ES-I3 (cell line): ENCODE measurements around the gene IPO4.
A peak's percentile ranks its signal among the peaks of the same experiment; 100 is the strongest.

Experiments
- H3K36me3 ChIP-seq: 2 replicates; pipeline ENCODE4 v1.6.1; 2013; ENCODE audit warnings: mild to moderate bottlenecking, low read length, control low read depth, moderate library complexity; ENCODE audit not compliant: insufficient read depth
- H3K4me1 ChIP-seq: 2 replicates; pipeline ENCODE4 v1.6.1; 2013; ENCODE audit warnings: mild to moderate bottlenecking, control low read depth, low read length; ENCODE audit not compliant: insufficient read depth
- H3K9ac ChIP-seq: 2 replicates; pipeline ENCODE4 v1.6.1; 2013; ENCODE audit warnings: low read depth, mild to moderate bottlenecking, low read length, moderate library complexity
- H3K9me3 ChIP-seq: 2 replicates; pipeline ENCODE4 v1.6.1; 2013; ENCODE audit warnings: mild to moderate bottlenecking, low read length, moderate library complexity; ENCODE audit not compliant: control insufficient read depth, insufficient read depth

Gene IPO4

GRCh38 chr14:24135834-24136683, 52.6 kb downstream of the IPO4 start, which contains the start of gene PSME1:
TSS of gene PSME1 (plus strand) at chr14:24136194. CDS start at chr14:24136263, 69 bp downstream.
- Histone ChIP-seq H3K9ac (peak within 1 kb of the TSS; percentile 88), H3K9me3 (no peaks in the 10 kb centered on the region), H3K4me1 (no peaks in the 10 kb centered on the region; the same call in 1 of the 2 replicates), H3K36me3 (no peaks in the 10 kb centered on the region)

DNA sequence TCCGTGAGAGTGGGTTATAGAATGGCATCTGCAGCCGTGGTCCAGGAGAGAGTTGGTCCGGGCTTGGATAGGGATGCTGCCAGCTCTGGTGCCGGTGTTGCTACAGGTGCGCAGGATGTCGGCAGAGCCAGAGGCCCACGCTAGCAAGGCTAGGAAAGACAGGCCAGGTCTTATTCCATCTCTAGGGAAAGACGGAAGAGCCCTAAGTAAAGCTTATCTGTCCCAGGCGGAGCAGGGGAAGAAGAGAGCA, 53.1 kb downstream of the IPO4 start:
- Histone ChIP-seq H3K9ac (peak overlapping the region; percentile 88; the same call in 1 of the 2 replicates), H3K36me3 (no peaks in the 10 kb centered on the region), H3K4me1 (no peaks in the 10 kb centered on the region; the same call in 1 of the 2 replicates), H3K9me3 (no peaks in the 10 kb centered on the region)

DNA sequence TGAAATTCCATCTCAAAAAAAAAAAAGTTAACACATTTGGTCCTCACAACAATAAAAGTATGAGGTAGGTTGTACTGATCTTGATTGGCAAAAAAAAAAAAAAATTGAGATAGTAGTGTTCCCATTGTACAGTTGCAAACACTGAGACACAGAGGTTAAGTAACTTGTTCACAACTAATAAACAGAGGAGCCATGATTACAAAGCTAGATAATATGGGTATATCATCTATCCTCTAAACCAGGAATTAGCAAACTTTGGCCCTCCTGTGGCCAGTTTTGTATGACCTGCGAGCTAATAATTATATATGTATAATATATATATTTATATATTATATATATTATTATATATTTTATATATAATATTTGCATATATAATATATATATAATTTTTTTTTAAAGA, 54.9 kb downstream of the IPO4 start:
- H3K4me1 ChIP-seq: no peaks in the 10 kb centered on the region; the same call in 1 of the 2 replicates

GRCh38 chr14:24132976-24133375, 55.6 kb downstream of the IPO4 start:
- Histone ChIP-seq H3K4me1 (no peaks in the 10 kb centered on the region; the same call in 1 of the 2 replicates), H3K9me3 (no peaks in the 10 kb centered on the region), H3K9ac (no peak overlapping the region), H3K36me3 (no peaks in the 10 kb centered on the region)

More for the DNA sequence above, 54.9 kb downstream of the IPO4 start:
- H3K9me3 ChIP-seq: no peaks in the 10 kb centered on the region
- no peaks in the 10 kb centered on the region for H3K36me3 ChIP-seq
- H3K9ac ChIP-seq: no peak overlapping the region

DNA sequence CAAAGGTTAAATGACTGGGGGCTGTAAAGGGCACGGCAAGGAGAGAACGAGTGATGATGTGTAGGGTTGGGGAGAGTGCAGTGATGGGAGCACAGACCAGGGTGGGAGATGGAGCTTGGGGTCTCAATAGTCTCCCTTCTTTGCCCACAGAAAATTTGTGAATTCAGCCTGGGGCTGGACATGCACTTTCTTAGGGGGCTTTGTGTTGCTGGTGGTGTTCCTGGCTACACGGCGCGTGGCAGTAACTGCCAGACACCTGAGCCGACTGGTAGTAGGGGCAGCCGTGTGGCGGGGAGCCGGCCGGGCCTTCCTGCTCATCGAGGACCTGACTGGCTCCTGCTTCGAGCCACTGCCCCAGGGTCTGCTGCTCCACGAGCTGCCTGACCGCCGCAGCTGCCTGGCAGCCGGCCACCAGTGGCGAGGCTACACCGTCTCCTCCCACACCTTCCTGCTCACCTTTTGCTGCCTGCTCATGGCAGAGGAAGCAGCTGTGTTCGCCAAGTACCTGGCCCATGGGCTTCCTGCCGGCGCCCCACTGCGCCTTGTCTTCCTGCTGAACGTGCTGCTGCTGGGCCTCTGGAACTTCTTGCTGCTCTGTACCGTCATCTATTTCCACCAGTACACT, 56.4 kb downstream of the IPO4 start:
- Histone ChIP-seq H3K9me3 (no peaks in the 10 kb centered on the region), H3K36me3 (no peaks in the 10 kb centered on the region), H3K9ac (no peak overlapping the region), H3K4me1 (no peaks in the 10 kb centered on the region; the same call in 1 of the 2 replicates)

DNA sequence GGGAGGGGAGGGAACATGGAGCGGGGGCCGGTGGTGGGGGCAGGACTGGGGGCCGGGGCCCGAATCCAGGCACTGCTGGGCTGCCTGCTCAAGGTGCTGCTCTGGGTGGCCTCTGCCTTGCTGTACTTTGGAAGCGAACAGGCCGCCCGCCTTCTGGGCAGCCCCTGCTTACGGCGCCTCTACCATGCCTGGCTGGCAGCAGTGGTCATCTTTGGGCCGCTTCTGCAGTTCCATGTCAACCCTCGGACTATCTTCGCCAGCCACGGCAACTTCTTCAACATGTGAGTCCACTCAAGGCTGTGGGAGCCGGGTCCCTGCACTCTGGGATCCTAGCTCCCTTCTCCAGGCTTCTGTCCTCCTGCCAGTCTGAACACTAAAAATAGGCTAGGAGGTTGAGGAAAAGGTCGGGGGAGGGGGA, 57.1 kb downstream of the IPO4 start:
- Histone ChIP-seq H3K9ac (no peak overlapping the region), H3K36me3 (no peaks in the 10 kb centered on the region), H3K4me1 (no peaks in the 10 kb centered on the region), H3K9me3 (no peaks in the 10 kb centered on the region)

- Histone ChIP-seq H3K36me3 (no peaks in the 10 kb centered on the region), H3K9ac (no peak overlapping the region), H3K9me3 (no peaks in the 10 kb centered on the region), H3K4me1 (no peaks in the 10 kb centered on the region)
Measured at GRCh38 chr14:24130717-24131548, 57.7 kb downstream of the IPO4 start.

GRCh38 chr14:24130380-24130716, 58.3 kb downstream of the IPO4 start, which contains the start of gene FITM1:
TSS of gene FITM1 (plus strand) at chr14:24130659. CDS start at chr14:24131564, 905 bp downstream.
- Histone ChIP-seq H3K4me1 (no peaks in the 10 kb centered on the region), H3K36me3 (no peaks in the 10 kb centered on the region), H3K9ac (no peak within 1 kb of the TSS), H3K9me3 (no peaks in the 10 kb centered on the region)
